Stimulated activated naive CD8-positive, alpha-beta T cell treated with anti-CD3 and anti-CD28 coated beads, Interleukin-15, amount 100 ng/mL, for 72 hours (primary cell): ENCODE measurements around the gene NKPD1.

ENCODE experiments used
- ATAC-seq: fragments of 150-1000 bp; cut with Tn5 transposase; 2 replicates; pipeline ENCODE4 v1.10.0; 2021; ENCODE audit warnings: mild to moderate bottlenecking, moderate library complexity
- DNase-seq, 2 donors: peaks; one replicate each; pipeline ENCODE4 v3.0.0; 2021 to 2022
- H3K27ac Mint-ChIP-seq, 2 donors: one replicate each; pipeline ENCODE4 v1.8.0; 2022; ENCODE audit warnings: mild to moderate bottlenecking in 2 of 2, mixed read lengths in 2 of 2, moderate library complexity in 2 of 2
- H3K27me3 Mint-ChIP-seq: one replicate; pipeline ENCODE4 v1.8.0; 2022; ENCODE audit warnings: mixed read lengths
- H3K4me1 Mint-ChIP-seq: one replicate; pipeline ENCODE4 v1.8.0; 2022; ENCODE audit warnings: mild to moderate bottlenecking, mixed read lengths
- H3K4me3 Mint-ChIP-seq, 2 donors: one replicate each; pipeline ENCODE4 v1.8.0; 2022; ENCODE audit warnings: mild to moderate bottlenecking in 2 of 2, mixed read lengths in 2 of 2, moderate library complexity in 1 of 2
- H3K9me3 Mint-ChIP-seq, 2 donors: one replicate each; pipeline ENCODE4 v1.8.0; 2022; ENCODE audit warnings: mixed read lengths in 2 of 2

The NKPD1 gene

DNA sequence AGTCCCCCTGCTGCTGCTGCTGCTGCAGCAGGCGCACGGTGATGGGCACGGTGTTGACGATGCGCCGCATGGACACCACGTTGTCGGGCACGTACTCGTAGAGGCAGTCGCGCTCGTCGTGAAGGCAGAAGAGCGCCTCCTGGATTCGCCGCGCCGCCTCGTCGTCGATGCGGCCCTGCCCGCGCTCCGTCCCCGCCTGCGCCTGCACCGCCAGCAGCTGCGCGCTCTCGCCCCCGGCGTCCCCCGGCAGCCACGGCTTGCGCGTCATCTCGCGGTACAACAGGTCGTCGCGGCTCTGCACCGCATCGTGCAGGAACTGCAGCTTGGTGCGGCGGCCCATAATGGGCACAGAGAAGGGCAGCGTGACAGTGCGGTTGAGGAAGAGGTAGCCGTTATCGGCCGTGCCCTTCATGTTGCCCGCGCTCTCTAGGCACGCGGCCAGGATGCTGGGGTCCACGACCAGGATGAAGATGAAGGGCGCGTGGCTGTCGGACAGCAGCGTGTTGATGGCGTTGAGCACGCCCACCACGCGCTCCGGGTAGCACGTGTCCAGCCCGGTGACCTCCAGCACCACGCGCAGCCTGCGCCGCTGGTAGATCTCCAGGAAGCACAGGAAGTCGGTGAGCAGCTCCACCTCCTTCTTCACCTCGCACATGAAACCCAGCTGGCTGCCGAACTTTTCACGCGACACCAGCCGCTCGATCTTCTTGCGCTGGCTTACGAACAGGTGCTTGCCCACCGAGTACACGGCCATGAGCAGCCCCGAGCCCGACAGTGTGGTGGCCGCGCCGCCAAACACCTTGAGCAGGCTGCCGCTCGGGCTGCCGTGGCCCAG is 8.1 kb downstream of the NKPD1 start:
- Mint-ChIP-seq H3K4me1 (peaks cover 44% of the 10 kb centered on the region), H3K27me3 (peaks cover 62% of the 10 kb centered on the region), H3K4me3 (peak overlapping the region; percentile 80 to 87), H3K9me3 (peaks cover 0 to 6% of the 10 kb centered on the region in 2 donors), H3K27ac (no peak overlapping the region)
- ATAC-seq, result peak; percentile 71
- DNase-seq, result peak; percentile 41 to 54

DNA sequence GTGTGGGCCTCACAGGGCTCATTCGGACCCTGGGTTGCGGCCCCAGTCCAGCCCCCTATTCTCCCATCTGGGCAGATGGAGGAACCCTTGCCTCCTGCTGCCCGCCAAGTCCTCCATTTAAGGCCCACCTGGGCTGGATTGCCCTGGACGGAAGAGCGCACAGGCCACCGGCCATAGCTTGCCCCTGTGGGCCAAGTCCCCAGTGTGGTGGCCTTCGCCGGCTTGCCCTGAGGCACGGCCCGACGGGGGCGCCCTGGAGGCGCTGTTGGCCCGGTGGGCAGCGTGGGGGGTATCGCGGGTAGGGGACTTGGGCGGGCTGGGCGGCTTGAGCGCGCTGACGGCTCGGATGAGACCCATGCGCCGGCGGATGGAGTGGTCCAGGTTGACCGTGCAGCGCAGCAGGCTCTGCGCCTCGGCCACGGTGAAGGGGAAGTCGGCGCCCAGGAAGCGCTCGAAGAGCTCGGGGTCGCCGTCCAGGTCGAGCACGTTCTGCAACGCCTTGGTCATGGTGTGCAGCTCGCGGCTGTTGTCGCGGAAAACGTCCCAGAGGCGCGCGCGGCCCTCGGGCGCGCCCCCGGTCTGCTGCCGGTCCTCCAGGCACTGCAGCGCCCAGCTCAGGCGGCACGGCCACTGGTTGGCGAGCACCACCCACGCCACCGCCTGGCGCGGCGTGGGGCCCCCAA is 8.8 kb downstream of the NKPD1 start:
- Mint-ChIP-seq H3K27ac (peak overlapping the region in 1 of 2 donors; percentile 59), H3K4me3 (peak overlapping the region; percentile 49 to 87), H3K9me3 (peaks cover 0 to 6% of the 10 kb centered on the region in 2 donors), H3K4me1 (peaks cover 44% of the 10 kb centered on the region), H3K27me3 (peaks cover 57% of the 10 kb centered on the region)
- no peak for DNase-seq
- ATAC-seq, result no peak

DNA sequence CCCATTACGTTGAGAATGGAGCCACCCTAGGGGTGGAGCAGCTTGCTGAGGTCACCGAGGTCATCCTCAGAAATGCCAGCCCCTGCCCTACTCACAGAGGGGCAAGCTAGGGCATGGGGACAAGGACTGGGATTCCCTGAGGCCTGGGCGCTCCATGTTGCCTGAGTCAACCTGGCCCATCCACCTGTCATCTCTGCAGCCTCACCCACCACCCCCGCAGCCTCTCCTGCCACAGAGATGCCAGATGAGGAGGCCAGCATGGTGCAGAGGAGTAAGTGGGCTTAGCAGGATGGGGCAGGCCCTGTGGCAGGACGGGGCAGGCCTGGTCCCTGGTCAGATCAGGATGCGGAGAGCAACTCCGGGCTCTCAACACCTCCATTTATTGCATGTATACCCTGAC is 9.5 kb downstream of the NKPD1 start:
- no peak for ATAC-seq
- Mint-ChIP-seq H3K27me3 (peaks cover 50% of the 10 kb centered on the region), H3K27ac (no peak overlapping the region)

DNA sequence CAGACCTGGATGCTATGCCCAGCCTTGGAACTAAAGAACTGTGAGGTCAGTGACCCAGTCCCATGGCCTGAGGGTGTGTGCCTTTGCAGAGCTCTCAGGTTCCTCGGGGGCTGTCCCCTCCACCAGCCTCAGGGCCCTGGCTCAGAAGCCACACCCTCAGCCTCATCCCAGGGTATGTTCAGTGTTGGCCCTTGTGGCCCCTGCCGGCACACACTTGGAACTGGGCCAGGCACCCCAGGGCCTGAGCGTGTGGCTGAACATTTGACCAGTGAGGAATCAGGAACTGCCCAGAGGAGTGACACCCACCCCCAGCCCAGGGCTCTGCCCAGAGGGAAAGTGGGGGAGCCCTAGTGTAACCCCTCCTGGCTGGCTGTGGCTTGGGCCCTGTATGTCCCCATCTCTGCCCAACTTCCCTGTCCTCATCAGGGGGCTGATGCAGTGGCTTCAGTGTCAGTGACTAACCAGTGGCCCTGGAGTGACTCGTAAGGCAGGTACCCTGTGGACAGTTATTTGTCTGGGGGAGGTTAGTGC is 10.0 kb downstream of the NKPD1 start:
- H3K4me1 Mint-ChIP-seq, result peaks cover 44% of the 10 kb centered on the region
- no peak overlapping the region for H3K27ac Mint-ChIP-seq
- DNase-seq (no peak), ATAC-seq (no peak)
- H3K27me3 Mint-ChIP-seq, result peaks cover 47% of the 10 kb centered on the region
- no peak overlapping the region for H3K4me3 Mint-ChIP-seq
- H3K9me3 Mint-ChIP-seq, result peaks cover 0 to 6% of the 10 kb centered on the region in 2 donors

More for the DNA sequence above, 9.5 kb downstream of the NKPD1 start:
- peak overlapping the region; percentile 49 to 67 for H3K4me3 Mint-ChIP-seq
- H3K4me1 Mint-ChIP-seq, result peaks cover 44% of the 10 kb centered on the region
- H3K9me3 Mint-ChIP-seq, result peaks cover 0 to 6% of the 10 kb centered on the region in 2 donors
- DNase-seq, result no peak

DNA sequence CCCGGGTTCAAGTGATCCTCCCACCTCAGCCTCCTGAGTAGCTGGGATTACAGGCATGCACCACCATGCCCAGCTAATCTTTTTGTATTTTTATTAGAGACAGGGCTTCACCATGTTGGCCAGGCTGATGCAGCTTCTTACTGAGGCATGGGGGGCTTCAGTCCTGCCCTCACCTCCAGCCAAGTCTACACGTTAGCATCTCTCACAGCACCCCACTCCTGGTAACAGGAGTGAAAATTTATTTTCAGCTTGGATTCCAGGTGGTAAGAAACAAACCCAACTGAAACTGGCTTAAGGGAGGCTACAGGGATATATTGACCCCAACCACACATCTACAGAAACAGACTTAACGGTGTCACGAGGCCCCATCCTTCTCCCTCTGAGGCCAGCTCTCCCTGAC is 10.6 kb downstream of the NKPD1 start:
- Mint-ChIP-seq H3K27ac (no peak overlapping the region), H3K9me3 (peaks cover 0 to 6% of the 10 kb centered on the region in 2 donors), H3K27me3 (peaks cover 41% of the 10 kb centered on the region), H3K4me1 (peaks cover 44% of the 10 kb centered on the region), H3K4me3 (no peak overlapping the region)
- no peak for ATAC-seq
- no peak for DNase-seq

DNA sequence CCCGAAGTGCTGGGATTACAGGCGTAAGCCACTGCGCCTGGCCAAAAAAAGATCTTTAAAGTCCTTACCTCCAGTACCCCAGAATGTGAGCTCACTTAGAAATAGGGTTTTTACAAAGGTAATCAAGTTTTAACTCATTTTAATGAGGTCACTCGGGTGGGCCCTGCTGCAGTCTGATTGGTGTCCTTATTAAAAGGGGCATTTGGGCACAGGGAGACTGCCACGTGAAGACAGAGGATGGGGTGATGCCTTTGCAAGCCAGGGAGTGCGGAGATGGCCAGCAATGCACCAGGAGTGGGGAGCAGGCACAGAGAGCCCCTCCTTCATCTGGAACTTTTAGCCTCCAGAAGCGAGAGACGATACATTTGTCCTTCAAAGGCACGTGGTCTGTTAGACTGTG is 11.7 kb downstream of the NKPD1 start:
- no peak for ATAC-seq
- DNase-seq, result no peak
- Mint-ChIP-seq H3K9me3 (peaks cover 0 to 6% of the 10 kb centered on the region in 2 donors), H3K4me3 (no peak overlapping the region), H3K27me3 (peaks cover 32% of the 10 kb centered on the region), H3K4me1 (peaks cover 39% of the 10 kb centered on the region), H3K27ac (no peak overlapping the region)

DNA sequence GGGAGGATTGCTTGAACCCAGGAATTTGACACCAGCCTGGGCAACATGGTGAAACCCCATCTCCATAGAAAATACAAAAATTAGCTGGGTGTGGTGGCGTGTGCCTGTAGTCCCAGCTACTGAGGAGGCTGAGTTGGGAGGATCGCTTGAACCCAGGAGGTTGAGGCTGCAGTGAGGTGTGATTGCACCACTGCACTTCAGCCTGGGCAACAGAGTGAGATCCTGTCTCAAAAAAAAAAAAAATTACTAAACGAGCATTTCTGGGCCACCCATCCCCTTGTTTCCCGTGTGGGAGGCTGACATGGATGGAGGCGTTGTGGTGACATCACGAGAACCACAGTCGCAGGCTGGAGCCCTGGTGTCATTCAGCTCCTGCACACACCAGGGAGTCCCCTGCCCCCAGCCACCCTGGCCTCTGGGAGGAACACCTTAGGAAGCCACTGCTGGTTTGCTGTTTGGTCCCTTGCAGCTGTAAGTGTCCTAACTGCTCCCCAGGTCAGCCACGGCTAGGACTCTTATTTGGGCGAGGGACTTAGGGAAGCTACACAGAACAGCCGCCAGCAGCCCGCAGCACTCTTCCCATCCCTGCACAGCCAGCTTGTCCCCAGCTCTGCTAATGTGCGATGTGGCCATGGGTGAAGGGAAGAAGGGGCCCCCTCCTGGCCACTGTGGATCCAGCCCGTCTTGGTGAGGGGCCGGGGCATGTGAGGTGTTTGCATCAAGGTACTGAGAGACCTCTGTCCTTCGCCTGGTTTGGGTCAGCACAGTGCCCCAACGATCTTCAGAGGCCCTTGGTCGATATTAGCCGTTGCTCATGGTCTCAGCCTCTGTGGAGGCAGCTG is 12.7 kb downstream of the NKPD1 start:
- ATAC-seq (no peak), DNase-seq (no peak)
- Mint-ChIP-seq H3K4me3 (no peak overlapping the region), H3K9me3 (peaks cover 0 to 6% of the 10 kb centered on the region in 2 donors), H3K27me3 (peaks cover 21% of the 10 kb centered on the region), H3K27ac (no peak overlapping the region), H3K4me1 (peaks cover 30% of the 10 kb centered on the region)

DNA sequence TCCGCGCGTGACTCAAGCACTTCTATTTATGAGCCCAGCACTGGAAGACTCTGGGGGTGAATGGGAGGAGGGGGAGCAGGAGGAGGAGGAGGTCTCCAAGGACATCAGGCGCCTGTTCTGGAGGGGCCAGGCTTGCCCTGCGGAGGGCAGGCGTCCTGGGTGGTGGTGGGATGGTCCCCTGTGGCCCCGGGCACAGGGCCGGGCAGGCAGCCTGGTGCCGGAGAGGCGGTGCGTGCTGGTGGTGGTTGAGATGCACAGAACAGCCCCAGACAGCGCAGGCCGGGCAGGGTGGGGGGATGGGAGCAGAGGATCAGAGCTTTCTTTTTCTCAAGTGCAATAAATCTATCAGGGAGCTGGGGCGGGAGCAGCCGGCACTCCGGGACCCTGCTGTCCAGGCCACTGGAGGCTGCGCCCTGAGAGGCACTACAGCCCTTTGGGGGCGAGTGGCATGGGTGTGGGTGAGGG is 14.0 kb downstream of the NKPD1 start:
- DNase-seq (no peak), ATAC-seq (no peak)
- H3K27me3 Mint-ChIP-seq, result peaks cover 8% of the 10 kb centered on the region
- H3K4me1 Mint-ChIP-seq, result peaks cover 23% of the 10 kb centered on the region
- H3K9me3 Mint-ChIP-seq, result no peaks in the 10 kb centered on the region
- no peak overlapping the region for H3K27ac Mint-ChIP-seq
- H3K4me3 Mint-ChIP-seq, result no peak overlapping the region

DNA sequence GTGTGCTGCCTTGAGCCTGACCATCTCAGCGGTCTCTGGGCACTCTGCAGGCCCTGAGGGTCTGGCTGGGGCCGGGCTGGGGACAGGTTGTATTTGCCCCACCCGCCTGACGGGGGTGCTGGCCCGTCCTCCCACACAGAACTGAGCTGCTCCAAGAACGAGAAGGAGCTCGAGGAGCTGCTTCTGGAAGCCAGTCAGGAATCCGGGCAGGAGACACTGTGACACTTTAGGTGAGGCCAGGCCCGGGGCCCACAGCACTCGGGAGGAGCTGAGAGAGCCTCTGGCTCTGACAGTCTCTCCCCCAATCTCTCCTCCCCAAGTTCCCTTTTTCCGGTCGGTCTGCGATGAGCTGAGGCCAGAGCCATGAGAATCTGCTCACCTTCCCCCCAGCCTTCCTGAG is 14.5 kb downstream of the NKPD1 start:
- no peak overlapping the region for H3K4me3 Mint-ChIP-seq
- peaks cover 3% of the 10 kb centered on the region for H3K27me3 Mint-ChIP-seq
- peaks cover 18% of the 10 kb centered on the region for H3K4me1 Mint-ChIP-seq
- H3K9me3 Mint-ChIP-seq, result no peaks in the 10 kb centered on the region
- no peak for ATAC-seq
- no peak overlapping the region for H3K27ac Mint-ChIP-seq
- no peak for DNase-seq

DNA sequence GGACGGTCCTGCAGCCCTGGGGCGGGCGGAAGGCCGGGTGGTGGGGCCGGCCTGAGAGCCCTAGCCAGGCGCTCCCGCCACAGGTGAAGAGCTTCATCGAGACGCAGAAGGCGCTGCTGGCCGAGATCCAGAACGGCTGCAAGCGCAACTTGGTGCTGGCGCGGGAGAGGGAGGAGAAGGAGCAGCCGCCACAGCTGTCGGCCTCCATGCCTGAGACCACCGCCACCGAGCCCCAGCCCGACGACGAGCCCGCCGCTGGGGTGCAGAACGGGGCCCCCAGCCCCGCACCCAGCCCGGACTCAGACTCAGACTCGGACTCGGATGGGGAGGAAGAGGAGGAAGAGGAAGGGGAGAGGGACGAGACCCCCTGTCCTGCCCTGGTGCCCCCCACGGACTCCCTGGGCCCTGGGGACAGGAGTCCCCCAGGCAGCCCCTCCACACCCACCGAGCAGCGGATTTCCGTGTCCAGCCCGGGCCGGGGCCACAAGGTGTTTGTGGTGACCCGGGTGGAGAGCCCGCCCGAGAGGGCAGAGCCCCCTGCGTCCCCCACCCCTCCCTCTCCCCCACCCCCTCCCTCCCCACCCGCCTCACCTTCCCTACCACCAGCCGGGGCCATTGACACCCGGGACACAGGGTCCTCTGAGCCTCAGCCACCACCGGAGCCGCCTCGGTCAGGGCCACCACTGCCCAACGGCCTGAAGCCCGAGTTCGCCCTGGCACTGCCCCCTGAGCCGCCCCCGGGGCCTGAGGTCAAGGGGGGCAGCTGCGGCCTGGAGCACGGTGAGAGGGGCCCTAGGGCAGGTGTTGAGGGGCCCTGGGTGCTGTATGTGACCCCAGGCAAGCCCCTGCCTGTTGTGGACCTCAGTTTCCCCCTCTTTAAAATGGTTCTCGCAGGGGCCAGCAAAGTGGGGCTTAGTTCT is 15.3 kb downstream of the NKPD1 start:
- H3K4me1 Mint-ChIP-seq, result peaks cover 17% of the 10 kb centered on the region
- H3K27ac Mint-ChIP-seq, result no peak overlapping the region
- no peaks in the 10 kb centered on the region for H3K9me3 Mint-ChIP-seq
- no peak overlapping the region for H3K4me3 Mint-ChIP-seq
- DNase-seq, result no peak
- no peaks in the 10 kb centered on the region for H3K27me3 Mint-ChIP-seq
- ATAC-seq, result peak; percentile 40

DNA sequence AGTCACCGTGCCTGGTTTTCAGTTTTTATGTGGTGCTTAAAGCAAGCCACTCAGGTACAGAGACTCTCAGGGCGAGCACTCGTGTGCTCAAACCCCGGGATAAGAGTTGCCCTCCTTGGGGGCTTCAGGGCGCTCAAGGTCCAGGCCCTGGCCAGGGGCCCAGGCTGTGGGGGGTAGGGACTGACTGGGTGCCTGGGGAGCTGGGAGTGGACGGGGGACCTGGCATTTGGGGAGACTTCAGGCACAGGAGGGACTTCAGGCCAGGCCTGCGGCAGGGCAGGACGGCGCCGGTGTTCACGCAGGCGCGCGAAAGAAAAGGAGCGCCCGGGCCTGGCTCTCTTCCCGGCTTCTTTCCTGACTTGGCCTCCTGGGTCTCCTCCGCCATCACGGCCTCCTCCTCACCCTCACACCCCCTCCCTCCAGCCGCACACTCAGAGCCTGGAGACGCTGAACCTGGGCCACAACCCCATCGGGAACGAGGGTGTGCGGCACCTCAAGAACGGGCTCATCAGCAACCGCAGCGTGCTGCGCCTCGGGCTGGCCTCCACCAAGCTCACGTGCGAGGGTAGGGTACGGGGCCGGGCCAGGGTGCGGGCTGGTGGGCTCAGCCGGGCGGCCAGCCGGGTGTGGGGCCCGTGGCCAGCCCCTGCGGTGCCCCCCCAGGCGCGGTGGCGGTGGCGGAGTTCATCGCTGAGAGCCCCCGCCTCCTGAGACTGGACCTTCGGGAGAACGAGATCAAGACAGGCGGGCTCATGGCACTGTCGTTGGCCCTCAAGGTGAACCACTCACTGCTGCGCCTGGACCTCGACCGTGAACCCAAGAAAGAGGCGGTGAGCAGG is 16.1 kb downstream of the NKPD1 start:
- no peak for ATAC-seq
- no peaks in the 10 kb centered on the region for H3K9me3 Mint-ChIP-seq
- no peak overlapping the region for H3K27ac Mint-ChIP-seq
- H3K4me3 Mint-ChIP-seq, result no peak overlapping the region
- peaks cover 16% of the 10 kb centered on the region for H3K4me1 Mint-ChIP-seq
- no peak for DNase-seq
- H3K27me3 Mint-ChIP-seq, result no peaks in the 10 kb centered on the region

DNA sequence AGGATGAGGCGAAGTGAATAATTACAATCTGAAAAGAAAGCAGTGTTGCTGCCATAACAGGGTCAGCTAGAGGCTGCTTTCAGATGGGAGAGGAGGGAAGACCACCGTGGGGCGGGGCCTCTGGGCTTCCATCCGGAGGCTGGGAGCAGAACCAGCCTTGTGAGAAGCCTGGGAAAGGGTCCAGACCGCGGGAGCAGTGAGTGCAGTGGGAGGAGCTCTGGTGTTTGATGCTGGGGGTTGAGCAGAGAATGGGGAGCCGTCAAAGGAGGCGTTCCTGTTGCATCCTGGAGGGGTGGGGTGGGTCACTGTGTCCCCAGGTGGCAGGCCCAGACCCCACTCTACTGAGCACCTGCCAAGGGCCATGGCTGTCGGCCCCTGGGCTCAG is 18.1 kb downstream of the NKPD1 start:
- Mint-ChIP-seq H3K9me3 (no peaks in the 10 kb centered on the region), H3K4me3 (no peak overlapping the region), H3K4me1 (peaks cover 8% of the 10 kb centered on the region), H3K27ac (peak overlapping the region; percentile 1 to 92), H3K27me3 (no peaks in the 10 kb centered on the region)
- ATAC-seq (no peak), DNase-seq (no peak)

DNA sequence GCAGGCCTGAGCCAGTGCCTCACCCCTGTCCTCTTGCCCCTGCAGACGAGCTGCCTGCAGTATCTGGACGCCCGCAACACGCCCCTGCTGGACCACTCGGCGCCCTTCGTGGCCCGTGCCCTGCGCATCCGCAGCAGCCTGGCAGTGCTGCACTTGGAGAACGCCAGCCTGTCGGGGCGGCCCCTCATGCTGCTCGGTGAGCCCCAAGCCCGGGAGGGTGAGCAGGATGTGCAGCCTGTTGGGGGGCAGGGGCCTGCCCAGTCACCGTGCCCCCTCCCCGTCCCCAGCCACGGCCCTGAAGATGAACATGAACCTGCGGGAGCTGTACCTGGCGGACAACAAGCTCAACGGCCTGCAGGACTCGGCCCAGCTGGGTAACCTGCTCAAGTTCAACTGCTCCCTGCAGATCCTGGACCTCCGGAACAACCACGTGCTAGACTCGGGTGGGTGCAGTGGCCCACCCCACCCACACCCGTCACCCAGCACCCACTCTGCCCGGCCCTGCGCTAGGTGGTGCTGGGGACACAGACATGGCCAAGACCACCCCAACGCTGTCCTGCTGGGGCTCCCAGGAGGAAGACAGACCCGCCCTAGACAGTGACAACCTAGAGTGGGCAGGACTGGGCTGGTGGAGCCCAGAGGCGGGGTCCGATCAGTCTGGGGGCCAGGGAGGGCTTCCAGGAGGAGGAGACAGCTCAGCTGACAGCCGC is 18.6 kb downstream of the NKPD1 start:
- DNase-seq (no peak), ATAC-seq (no peak)
- Mint-ChIP-seq H3K4me1 (peaks cover 10% of the 10 kb centered on the region), H3K9me3 (no peaks in the 10 kb centered on the region), H3K27me3 (no peaks in the 10 kb centered on the region), H3K27ac (peak overlapping the region in 1 of 2 donors; percentile 92), H3K4me3 (no peak overlapping the region)
